Stimulated activated CD4-positive, alpha-beta T cell treated with anti-CD3 and anti-CD28 coated beads, Interleukin-4, amount 100 ng/mL, for 1 hour (primary cell): ENCODE results near the gene SLC12A8.

Experiments
- DNase-seq: peaks from one replicate; pipeline ENCODE4 v3.0.0-alpha.2; 2020

Gene SLC12A8

DNA sequence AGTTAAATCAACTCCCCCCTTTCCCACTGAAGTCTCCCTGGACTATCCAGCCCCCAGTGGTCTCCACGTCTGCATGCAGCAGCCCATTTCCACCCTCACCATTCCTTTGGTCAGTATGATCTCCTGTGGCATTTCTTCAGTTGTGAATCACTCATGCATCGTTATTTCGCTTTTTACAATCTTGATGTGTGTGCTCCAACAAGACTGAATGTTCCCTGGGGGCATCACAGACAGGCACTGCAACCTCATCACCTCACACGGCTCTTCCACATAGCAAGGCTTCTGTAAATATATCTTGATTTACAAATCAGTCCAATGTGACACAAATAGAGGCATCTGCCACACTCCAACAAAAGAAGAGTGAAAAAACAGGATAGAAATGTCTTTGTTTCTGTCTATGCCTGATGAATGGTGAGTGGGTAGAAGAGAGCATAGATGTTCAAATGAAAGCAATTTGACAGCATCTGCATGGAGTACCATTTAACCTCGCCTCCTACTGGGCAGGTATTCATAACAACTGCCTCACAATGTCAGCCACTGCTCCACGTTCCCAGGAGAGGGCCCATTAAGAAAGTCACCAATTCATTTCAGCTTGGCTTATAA is 162.0 kb downstream of the SLC12A8 start:
- DNase-seq, result no peak

GRCh38 chr3:125048282-125048681 is 164.3 kb downstream of the SLC12A8 start:
- no peak for DNase-seq

GRCh38 chr3:125045965-125046364 is 166.6 kb downstream of the SLC12A8 start:
- DNase-seq, result no peak

DNA sequence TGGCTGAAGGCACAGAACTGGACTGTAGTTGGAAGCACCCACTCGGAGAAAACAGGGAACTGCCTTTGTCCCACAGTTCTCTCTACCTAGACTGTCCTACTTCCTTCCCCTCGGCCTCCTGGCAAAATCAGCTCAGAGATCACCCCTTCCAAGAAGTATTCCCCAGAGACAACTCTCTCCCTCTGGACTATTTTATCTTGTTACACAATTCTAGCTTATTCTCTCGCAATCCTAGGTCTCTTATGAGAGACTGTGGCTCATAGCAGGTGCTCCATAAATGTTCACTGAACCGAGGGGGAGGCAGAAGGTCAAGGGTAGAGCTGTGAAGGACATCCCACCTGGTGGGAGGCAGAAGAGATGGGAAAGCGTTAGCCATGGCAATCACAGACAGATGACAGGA is 167.4 kb downstream of the SLC12A8 start:
- DNase-seq, result no peak

DNA sequence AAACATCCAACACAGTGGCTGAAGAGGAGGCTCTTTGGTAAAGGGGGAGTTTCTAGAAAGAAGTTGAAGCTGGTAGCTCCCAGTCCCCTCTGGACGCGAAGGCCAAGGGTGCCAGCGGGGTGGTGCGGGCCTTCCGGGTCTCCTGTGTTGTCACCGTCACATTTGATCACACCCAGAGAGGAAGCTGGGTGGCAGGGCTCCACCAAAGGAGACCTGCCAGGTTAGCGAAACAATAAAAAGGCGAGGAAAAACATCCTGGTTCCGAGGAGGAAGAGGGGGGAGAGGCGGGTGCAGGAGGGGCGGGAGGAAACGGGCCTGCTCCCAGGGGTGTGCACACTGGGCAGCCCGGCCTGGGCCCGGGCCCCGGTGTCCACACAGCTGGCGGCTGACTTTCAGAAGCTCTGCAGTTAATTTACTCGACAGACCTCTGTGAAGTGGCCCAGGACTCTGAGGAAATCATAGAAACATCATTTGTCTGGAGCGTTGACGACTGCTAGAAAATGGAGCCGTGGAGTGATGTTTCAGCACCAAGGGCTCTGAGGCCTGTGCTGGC is 168.9 kb downstream of the SLC12A8 start:
- DNase-seq, result no peak

GRCh38 chr3:125042725-125043406 is 169.7 kb downstream of the SLC12A8 start:
- no peak for DNase-seq

- no peak for DNase-seq
Observed at GRCh38 chr3:125039131-125040100, 173.1 kb downstream of the SLC12A8 start.

GRCh38 chr3:125037498-125038150 is 174.9 kb downstream of the SLC12A8 start:
- DNase-seq, result no peak

DNA sequence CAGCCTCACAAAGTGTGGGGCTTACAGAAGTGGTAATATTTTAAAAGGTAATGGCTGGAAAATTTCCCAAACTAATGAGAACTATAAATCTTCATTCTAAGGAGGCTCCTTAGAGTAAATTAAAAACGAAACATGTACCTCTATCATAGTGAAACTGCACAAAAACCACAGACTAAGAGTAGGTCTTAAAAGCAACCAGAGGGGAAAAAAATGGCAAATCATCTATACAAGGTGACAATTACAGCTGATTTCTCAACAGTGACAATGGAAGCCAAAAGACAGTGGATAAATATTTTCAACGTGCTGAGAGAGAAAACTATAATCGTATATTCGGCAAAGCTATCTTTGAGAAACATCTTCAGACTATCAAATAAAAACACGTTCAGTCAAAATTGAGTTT is 177.3 kb downstream of the SLC12A8 start:
- DNase-seq, result no peak

DNA sequence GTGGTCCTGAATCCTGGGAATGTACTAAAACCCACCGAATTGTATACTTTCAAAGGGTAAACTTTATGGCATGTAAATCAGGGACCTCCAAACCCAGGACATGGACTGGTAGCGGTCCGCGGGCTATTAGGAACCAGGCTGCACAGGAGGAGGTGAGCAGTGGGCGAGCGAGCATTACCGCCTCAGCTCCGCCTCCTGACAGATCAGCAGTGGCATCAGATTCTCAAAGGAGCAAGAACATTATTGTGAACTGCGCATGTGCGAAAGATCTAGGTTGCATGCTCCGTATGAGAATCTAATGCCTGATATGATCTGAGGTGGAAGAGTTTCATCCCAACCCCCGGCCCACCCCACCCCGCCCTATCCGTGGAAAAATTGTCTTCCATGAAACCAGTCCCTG is 178.9 kb downstream of the SLC12A8 start:
- no peak for DNase-seq

DNA sequence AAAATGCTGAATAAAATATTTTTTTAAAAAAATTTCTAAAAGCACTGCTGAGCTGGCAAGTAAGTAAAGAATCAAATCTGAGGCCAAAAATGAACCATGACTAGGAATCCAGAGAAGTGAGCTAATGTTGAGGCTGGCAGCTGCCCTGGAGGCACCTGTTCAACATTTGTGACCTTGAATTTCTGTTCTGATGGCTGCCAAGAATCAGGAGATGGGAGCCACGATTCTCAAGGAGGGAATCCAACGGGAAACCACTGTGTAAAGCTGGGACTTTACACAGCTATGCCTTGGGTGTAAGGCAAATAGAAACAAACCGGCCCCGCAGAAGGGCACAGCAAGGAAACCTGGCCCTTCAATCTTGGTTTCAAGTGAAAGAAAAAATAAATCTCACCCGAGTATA is 179.4 kb downstream of the SLC12A8 start:
- no peak for DNase-seq

DNA sequence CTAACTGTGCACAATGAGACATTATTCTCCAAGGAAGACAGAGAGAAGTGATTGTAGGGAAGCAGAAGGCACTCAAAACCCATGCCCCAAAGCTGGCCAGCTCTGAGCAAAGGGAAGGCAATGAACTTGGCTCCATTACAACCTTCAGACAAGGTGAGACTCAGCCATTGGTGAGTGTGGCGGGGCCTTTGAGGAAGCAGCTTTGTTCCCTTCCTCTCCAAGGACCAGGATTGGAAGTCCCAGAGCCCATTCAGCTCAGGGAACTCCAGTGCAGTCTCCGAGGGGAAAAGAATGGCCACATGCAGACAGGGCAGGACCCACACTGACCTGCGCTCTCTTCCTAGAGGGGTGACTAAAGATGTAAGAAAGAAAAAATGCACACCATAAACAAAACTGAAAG is 179.9 kb downstream of the SLC12A8 start:
- no peak for DNase-seq
